ENCODE results near the gene NMD3. TPM values are rescaled to one million over a fixed set of nuclear protein-coding genes. Genes with fewer than 3 reads are reported as not detected.
A peak's percentile ranks its signal among the peaks of the same experiment; 100 is the strongest.
"Not testable (repeated sequence)": the region's sequence is repeated elsewhere in the genome, so short reads cannot be mapped to it uniquely, and the experiment has no call there.

Gene NMD3
- total RNA-seq, 2 donors from 2014 or later, result 33.5 to 45.5 TPM

GRCh38 chr3:161275919-161276318 is 54.8 kb downstream of the NMD3 start:
- Histone ChIP-seq H3K4me1 (no peaks in the 10 kb centered on the region), H3K9me3 (no peaks in the 10 kb centered on the region), H3K27ac (no peak overlapping the region), H3K9ac (ENCODE audit: low read depth in 2 of 2, low read length in 2 of 2) (no peak overlapping the region), H3K4me3 (no peak overlapping the region), H3K36me3 (no peaks in the 10 kb centered on the region), H3K27me3 (no peaks in the 10 kb centered on the region)
- intact Hi-C loops (cut with DNase I), result no loop called here
- no peak for TF ChIP-seq CTCF (IDR thresholded peaks at IDR 0.05)
- peak; percentile 45 for DNase-seq

DNA sequence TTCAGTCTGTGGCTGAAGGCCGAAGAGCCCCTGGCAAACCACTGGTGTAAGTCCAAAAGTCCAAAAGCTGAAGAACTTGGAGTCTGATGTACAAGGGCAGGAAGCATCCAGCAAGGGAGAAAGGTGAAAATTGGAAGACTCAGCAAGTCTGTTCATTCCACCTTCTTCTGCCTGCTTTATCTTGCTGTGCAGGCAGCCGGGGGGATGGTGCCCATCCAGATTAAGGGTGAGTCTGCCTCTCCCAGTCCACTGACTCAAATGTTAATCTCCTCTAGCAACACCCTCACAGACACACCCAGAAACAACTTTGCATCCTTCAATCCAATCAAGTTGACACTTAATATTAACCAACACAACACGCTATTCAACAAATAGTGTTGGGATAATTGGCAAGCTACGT is 61.3 kb downstream of the NMD3 start:
- H3K4me1 ChIP-seq; intact Hi-C loops (cut with DNase I); H3K9me3 ChIP-seq; H3K36me3 ChIP-seq; H3K27me3 ChIP-seq; H3K4me3 ChIP-seq; H3K9ac ChIP-seq (ENCODE audit: low read depth in 2 of 2, low read length in 2 of 2); DNase-seq; H3K27ac ChIP-seq: not testable (repeated sequence)

- Histone ChIP-seq H3K4me3 (no peak overlapping the region), H3K9me3 (no peaks in the 10 kb centered on the region), H3K27ac (no peak overlapping the region), H3K27me3 (no peaks in the 10 kb centered on the region), H3K9ac (ENCODE audit: low read depth in 2 of 2, low read length in 2 of 2) (no peak overlapping the region), H3K4me1 (no peaks in the 10 kb centered on the region), H3K36me3 (no peaks in the 10 kb centered on the region)
- no peak for DNase-seq
- no peak for TF ChIP-seq CTCF (IDR thresholded peaks at IDR 0.05)
- intact Hi-C loops (cut with DNase I), result no loop called here
Measured at GRCh38 chr3:161284989-161285388, 63.9 kb downstream of the NMD3 start.

DNA sequence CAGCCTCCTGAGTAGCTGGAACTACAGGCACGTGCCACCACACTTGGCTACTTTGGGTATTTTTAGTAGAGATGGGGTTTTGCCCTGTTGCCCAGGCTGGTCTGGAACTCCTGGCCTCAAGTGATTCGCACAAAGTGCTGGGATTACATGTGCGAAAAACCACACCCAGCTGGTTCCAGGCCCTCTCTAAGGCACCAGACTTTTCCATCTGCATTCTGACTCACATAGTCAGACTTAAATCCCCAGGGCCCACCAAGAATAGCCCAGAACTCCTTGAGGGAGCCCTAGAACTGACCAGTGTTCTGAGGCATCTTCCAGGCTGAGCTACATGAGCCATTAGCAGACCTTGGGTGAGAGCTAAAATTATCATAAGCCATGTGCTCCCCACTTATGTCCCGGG is 68.1 kb downstream of the NMD3 start:
- H3K36me3 ChIP-seq, result no peaks in the 10 kb centered on the region
- no peak overlapping the region for H3K27ac ChIP-seq
- H3K9ac ChIP-seq (ENCODE audit: low read depth in 2 of 2, low read length in 2 of 2), result no peak overlapping the region
- intact Hi-C loops (cut with DNase I), result no loop called here
- no peak overlapping the region for H3K4me3 ChIP-seq
- no peaks in the 10 kb centered on the region for H3K4me1 ChIP-seq
- no peak for TF ChIP-seq CTCF (IDR thresholded peaks at IDR 0.05)
- DNase-seq, result no peak
- no peaks in the 10 kb centered on the region for H3K27me3 ChIP-seq
- H3K9me3 ChIP-seq, result no peaks in the 10 kb centered on the region

DNA sequence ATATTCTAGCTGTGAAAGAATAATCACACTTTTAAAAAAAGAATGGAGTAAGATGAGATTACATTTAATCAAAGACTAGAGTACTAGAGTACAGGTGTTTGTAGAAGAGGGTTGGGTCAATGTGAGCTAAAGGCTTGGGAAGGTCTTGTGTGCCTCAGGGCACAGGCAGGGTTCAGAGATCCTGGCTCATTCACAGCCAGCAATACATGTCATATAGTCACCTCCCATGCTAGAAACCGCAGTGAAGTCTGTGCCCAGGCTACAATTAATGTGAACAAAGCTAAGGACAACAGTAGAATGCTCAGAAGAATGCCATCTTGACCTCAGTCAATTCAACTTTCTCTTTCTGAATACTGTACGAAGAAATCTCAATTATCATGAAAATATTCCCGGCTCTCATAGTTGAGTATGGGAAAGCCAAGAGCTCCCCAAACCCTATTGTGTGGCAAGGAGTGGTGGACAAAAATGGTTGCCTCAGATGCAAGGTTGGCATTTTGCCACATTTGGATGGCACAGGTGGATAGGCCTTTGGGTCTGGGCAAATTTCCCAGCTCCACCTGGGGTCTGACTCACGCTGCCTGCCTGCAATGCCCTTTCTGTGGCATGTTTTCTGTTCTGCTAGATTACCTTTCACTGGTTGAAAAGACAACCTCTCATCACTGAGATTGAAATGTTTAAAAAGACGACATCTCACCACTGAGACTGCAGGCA is 70.2 kb downstream of the NMD3 start:
- H3K9ac ChIP-seq (ENCODE audit: low read depth in 2 of 2, low read length in 2 of 2), result no peak overlapping the region
- H3K4me3 ChIP-seq, result no peak overlapping the region
- H3K9me3 ChIP-seq, result no peaks in the 10 kb centered on the region
- H3K4me1 ChIP-seq, result no peaks in the 10 kb centered on the region
- H3K27ac ChIP-seq, result no peak overlapping the region
- TF ChIP-seq CTCF (IDR thresholded peaks at IDR 0.05), result no peak
- H3K27me3 ChIP-seq, result no peaks in the 10 kb centered on the region
- intact Hi-C loops (cut with DNase I), result no loop called here
- no peak for DNase-seq
- no peaks in the 10 kb centered on the region for H3K36me3 ChIP-seq

- Histone ChIP-seq H3K9me3 (no peaks in the 10 kb centered on the region), H3K4me3 (no peak overlapping the region), H3K36me3 (no peaks in the 10 kb centered on the region), H3K4me1 (no peaks in the 10 kb centered on the region), H3K27ac (no peak overlapping the region), H3K27me3 (no peaks in the 10 kb centered on the region), H3K9ac (ENCODE audit: low read depth in 2 of 2, low read length in 2 of 2) (no peak overlapping the region)
- no peak for DNase-seq
- no peak for TF ChIP-seq CTCF (IDR thresholded peaks at IDR 0.05)
- intact Hi-C loops (cut with DNase I), result no loop called here
Measured at GRCh38 chr3:161293381-161293780, 72.3 kb downstream of the NMD3 start.
